Activated CD4-positive, alpha-beta T cell treated with anti-CD3 and anti-CD28 coated beads, Interleukin-2, amount 50 U/mL, for 48 hours (primary cell): ENCODE measurements around the gene UNC13A.

Experiments used
- DNase-seq, 2 experiments: peaks; one replicate each; pipeline ENCODE4 v3.0.0-alpha.2; 2020

UNC13A gene

GRCh38 chr19:17624314-17624991 lies 63.7 kb downstream of the UNC13A start:
- no peak for DNase-seq

- DNase-seq, result no peak
Measured at GRCh38 chr19:17623224-17623935, 64.8 kb downstream of the UNC13A start.

GRCh38 chr19:17620696-17621095 lies 67.5 kb downstream of the UNC13A start:
- no peak for DNase-seq

- DNase-seq, result no peak
Measured at GRCh38 chr19:17618936-17619335, 69.2 kb downstream of the UNC13A start.

GRCh38 chr19:17618281-17618903 lies 69.8 kb downstream of the UNC13A start:
- no peak for DNase-seq

GRCh38 chr19:17617807-17618192 lies 70.4 kb downstream of the UNC13A start:
- no peak for DNase-seq

DNA sequence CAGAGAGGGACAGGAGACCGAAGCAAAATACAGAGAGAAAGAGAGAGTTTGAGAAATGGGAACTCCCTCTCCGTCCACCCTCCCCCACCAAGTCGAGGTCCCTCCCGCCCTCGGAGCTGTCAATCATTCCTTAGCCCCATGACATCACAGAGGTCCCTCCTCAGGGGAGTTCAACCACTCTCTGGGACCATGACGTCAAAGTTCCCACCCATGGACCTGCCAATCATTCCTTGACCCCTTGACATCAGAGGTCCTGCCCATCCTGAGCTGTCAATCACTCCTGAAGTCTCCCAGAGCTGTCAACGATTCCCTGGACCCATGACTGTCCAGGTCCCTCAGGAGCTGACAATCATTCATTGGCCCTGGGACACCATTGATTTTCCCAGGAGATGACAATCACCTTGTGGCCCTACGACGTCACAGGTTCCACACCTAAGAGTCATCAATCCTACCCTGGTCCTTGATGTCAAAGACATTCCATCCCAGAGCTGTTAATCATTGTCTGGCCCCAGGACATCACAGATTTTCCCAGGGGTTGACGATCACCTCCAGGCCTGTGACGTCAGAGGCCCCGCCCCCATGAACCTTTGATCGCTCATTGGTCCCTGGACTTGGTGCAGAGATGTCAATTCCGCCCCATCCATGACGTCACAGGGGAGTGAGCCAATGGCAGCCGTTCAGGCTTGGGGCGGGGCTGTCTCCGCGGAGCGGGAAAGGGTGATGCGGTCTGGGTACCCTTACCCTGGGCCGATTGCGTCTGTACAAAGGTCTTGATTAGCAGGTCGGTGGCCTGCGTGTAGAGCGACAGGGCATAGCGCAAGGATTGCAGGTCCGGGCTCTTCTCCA lies 71.0 kb downstream of the UNC13A start:
- no peak for DNase-seq

GRCh38 chr19:17616686-17616960 lies 71.5 kb downstream of the UNC13A start:
- DNase-seq, result no peak

DNA sequence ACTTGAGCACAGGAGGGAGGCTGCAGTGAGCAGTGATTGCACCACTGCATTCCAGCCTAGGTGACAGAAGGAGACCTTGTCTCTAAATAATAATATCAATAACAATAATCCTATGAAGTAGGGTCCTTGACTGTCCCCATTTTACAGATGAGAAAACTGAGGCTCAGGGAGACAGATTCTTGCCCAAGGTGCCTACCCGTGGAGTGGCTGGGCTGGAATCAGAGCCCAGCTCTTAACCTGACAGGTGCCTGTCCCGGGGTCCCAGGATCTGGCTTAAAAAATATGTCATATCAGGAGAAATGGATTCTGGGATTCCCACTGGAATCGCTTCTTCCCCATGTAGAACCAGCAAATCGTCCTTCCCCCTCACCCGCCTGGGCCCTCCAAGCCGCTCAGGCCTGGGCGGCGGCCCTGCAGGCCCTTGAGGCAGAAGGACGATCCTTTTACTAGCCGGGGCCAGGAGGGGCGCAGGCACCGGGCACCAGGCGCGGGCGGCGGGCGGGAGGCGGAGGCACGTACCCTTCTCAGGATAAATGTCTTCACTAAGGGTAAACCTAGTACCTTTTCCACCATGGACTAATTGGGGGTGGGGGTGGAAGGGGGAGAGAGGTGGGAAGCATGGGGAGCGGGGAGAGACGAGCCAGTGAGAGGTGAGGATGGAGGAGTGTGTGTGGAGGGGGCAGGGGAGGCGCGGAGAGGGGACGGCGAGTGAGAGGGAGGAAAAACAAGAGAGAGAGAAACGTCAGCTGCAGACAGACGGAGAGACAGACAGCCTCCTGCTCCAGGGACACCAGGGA lies 72.1 kb downstream of the UNC13A start:
- no peak for DNase-seq

- DNase-seq, result no peak
Measured at GRCh38 chr19:17614476-17614875, 73.7 kb downstream of the UNC13A start.

DNA sequence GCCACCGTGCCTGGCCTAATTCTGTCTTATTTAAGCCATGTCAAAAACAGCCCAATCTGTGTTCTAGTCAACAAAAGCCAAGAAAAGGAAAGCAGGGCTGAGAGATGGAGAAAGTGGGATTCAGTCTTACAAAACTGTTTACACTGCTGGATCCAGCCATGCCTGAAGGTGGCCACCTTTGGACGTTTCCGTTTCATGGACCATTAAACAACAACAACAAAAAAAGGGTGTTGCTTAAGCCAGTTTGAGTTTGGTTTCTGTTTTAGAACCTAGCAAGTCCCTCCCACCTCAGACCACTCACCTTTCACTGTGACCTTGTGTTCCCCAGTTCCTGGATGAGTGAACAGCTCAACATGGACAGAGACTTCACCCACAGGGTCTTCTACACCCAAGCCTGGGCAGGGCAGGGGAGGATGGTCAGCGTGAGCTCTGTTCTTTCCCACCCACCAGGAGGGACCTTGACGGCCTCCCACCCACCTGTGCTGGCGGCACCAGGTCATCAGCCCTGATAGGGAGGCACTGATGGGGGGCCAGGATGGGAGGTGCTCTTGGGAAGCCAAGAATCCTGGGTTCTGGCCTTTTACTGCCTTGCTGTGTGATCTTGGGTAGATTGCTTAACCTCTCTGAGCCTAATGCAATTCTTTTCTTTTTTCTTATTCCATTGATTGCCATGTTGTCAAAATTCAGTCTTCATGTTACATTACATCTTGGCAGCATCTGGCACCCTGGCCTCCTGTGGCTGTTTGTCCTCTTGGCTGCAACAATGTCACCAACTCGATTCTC lies 76.5 kb downstream of the UNC13A start:
- DNase-seq, result no peak

DNA sequence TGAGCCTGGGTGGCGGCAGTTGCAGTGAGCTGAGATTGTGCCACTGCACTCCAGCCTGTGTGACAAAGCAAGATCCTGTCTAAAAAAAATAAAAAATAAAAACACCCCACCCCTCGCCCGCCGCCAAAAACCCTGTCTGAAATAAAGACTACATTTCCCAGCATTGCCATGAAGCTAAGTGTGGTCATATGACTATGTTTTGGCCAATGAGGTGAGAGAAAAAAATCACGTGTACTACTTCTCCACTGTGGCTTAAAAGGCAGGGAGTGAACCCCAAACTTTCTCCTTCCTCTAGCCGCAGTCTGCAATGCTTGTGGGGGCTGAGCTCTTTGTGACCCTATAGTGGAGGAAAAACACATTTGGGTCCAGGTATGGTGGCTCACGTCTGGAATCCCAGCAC lies 77.8 kb downstream of the UNC13A start:
- DNase-seq, result no peak

DNA sequence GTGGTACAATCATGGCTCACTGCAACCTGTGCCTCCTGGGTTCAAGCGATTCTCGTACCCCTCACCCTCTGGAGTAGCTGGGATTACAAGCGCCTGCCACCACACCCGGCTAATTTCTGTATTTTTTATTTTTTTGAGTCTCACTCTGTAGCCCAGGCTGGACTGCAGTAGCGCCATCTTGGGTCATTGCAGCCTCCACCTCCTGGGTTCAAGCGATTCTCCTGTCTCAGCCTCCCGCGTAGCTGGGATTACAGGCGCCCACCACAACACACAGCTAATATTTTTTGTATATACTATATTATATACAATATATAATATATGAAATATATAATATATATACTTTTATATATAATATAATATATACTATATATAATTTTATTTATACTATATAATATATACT lies 80.2 kb downstream of the UNC13A start:
- no peak for DNase-seq

- no peak for DNase-seq
Measured at GRCh38 chr19:17606590-17607185, 81.5 kb downstream of the UNC13A start.

DNA sequence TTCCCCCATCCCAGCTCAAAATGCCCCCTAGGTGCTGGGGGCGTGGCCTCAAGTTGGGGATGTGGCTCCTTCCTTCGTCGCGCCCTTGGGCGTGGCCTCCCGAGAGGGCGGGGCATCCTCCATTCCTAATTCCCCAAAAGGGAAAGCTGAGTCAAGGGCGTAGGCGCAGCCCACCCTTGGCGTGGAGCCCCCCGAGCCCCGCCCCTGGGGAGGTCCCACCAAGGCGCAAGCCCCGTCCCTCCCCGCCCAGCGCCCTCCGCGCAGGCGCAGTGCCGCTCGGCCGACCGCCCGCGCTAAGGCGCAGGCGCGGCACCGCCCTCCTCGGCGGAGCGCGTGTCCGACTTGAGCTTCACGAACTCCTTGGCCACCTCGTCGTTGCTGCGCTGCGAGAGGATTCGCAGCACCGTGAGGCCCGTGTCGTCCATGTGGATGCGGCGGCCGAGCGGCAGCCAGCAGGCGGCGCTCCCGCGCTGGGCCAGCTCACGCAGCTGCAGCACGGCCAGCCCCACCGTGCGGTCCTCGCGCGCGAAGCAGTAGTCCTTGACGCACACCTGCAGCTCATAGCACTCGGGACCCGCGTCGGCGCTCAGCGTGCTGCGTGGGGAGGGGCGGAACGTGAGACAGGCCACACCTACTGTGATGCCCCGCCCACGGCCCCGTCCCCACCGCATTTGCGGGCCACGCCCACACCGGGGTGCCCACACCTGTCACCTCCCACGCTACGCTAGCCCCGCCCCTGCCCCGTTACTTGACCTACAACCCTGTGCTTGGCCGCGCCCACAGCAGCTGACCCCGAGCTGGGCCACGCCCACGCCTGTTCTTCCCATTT lies 82.2 kb downstream of the UNC13A start:
- peak; percentile 78 to 82 for DNase-seq

DNA sequence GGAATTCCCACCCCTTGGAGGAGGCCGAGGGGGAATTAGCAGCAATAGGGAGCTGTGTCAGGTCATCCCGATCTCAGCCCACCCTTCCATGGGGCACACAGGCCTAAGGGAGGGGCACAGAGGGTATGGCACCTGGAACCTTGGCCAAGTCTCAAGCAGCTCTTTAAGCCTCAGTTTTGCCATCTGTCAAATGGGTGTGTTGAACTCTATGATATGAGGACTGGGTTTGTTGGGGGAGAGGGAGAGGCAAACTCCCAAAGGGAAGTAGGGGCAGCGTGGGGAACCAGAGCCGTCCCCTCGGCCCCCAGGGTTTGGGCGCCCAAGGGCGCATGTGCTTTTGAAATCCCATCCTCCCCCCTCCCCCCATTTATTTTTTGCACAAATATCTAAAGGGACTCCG lies 83.0 kb downstream of the UNC13A start:
- DNase-seq, result no peak

DNA sequence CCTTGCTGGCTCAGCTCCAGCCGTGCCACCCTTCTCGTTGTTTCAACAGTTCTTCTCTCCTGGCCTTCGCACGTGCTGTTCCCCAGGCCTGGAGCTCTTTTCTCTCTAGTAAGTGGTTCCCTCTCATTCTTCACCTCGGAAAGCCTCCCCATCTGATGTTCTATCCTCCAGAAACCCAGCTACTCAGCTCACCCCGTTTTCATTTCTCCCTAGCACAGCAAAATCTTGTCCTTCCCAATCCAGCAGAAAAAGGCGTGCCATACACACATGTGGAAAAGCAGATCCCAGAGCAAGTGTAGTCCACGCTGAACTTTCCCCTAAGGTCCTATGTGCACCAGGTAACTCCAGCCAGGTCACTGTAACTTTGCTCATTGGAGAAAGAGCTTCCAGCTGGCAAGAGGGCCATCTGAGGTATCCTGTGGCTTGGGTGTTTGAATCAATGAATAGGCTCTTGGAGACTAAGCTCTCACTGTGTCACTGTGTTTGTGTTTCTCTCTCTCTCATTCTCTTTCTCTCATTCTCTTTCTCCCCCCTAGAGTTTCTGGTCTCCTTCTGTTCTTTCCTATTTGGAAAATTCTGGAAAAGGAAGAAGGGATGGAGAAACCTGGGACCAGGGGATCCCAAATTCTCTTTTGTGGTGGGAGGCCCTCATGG lies 83.7 kb downstream of the UNC13A start:
- DNase-seq, result no peak

DNA sequence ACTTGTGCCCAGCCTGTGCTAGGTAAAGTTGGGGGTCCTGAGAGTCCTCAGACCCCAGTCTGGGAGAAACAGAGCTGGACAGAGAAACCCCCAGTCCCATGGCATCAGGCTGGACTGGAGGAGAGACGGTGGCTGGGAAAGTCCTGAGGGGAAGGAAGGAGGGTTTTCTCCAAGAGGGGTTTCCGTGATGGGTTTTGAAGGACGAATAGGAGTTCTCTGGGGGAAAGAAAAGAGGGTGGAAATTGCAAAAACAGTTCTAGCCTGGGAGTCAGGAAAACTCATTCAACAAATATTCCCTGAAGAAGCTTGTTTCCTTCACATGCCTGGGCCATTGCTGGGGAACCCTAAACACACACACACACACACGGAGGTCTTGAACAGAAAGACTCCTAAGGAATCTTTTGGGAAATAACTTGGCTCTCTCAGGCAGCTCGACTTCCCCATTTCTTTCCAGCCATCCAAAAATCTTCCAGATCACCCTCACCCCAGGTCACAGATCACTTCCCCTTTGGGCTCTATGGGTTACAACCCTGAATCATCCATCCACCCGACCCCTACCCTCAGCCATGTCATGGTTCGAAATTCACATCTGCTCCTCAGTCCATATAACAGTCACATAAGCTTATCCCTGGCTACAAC lies 85.2 kb downstream of the UNC13A start:
- no peak for DNase-seq

- no peak for DNase-seq
Measured at GRCh38 chr19:17602217-17602616, 85.9 kb downstream of the UNC13A start.

GRCh38 chr19:17601683-17602082 lies 86.5 kb downstream of the UNC13A start:
- DNase-seq, result no peak
